ENCODE measurements around the gene FYB2.
A peak's percentile ranks its signal among the peaks of the same experiment; 100 is the strongest.

FYB2 gene

DNA sequence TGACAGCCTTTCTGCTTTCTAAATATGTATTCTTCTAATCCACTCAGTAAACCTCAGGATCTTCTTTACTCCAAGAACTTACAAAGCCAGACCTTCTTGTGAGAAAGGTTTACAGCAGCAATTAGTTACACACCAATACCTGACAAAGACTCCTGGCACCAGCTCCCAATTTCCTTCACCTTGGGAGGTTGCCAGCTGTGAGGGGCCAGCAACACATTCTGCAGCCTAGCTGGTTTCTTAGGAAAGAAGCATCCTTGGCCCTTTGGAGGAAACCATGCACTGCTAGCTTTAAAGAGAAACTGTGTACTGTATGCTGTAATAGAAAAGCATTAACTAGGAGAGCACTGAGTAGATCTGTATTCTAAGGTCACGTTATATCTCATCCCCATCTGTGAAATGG, 10.8 kb downstream of the FYB2 start:
- no peak overlapping the region for H3K27ac ChIP-seq
- TF ChIP-seq, protein P1, sequence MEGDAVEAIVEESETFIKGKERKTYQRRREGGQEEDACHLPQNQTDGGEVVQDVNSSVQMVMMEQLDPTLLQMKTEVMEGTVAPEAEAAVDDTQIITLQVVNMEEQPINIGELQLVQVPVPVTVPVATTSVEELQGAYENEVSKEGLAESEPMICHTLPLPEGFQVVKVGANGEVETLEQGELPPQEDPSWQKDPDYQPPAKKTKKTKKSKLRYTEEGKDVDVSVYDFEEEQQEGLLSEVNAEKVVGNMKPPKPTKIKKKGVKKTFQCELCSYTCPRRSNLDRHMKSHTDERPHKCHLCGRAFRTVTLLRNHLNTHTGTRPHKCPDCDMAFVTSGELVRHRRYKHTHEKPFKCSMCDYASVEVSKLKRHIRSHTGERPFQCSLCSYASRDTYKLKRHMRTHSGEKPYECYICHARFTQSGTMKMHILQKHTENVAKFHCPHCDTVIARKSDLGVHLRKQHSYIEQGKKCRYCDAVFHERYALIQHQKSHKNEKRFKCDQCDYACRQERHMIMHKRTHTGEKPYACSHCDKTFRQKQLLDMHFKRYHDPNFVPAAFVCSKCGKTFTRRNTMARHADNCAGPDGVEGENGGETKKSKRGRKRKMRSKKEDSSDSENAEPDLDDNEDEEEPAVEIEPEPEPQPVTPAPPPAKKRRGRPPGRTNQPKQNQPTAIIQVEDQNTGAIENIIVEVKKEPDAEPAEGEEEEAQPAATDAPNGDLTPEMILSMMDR (IDR thresholded peaks at IDR 0.05): no peak
- TF ChIP-seq ZFX (IDR thresholded peaks at IDR 0.05; ENCODE audit: borderline replicate concordance): no peak

DNA sequence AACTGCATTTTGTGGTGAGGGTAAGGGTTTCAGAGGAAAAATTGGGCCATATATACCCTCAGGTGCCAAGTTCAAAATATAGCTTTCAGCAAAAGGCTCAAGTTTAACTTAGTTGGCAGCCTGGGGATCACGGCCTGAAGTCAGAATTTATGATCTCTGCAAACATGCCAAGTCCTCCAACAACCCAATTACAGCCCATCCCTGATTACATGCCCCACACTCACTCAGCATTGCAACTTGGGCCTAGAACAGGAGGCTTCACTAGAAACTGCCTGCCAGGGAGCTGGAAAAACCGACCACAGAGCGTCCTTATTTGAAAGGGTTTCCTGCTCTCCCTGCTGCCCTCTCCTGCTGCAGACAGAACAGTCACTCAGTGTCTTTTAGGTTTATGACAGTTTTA, 12.4 kb downstream of the FYB2 start:
- TF ChIP-seq, protein P1 (IDR thresholded peaks at IDR 0.05): no peak
- no peak for TF ChIP-seq ZFX (IDR thresholded peaks at IDR 0.05; ENCODE audit: borderline replicate concordance)
- no peak overlapping the region for H3K27ac ChIP-seq

DNA sequence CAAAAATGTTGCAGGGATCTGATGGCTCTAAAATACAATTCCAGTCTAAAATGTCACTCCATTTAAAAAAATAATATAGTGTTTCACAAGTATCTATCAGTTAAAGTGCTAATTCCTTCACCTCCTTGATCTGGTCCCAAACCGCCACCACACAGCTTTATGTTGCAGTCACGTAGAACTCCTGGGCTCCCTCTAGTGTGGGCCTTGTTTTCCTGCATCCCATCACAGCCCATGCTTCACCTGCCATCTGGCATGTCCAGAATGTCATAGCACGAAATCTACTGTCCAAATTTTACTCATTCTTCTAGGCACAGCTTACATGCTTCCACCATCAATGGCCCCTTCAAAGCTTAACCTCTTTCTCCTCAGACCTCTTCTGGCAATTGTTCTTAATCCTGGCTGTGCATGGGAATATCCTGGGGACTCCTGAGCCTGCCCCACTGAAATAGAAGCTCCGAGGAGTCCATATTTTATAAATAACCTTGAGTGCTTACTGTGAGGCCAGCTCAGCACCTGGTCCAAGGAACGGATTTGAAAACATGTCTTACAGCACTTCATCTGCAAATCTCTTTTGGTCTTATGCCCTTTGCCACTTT, 15.5 kb downstream of the FYB2 start:
- no peak overlapping the region for H3K27ac ChIP-seq
- TF ChIP-seq, protein P1 (IDR thresholded peaks at IDR 0.05): peak; percentile 87
- no peak for TF ChIP-seq ZFX (IDR thresholded peaks at IDR 0.05; ENCODE audit: borderline replicate concordance)

DNA sequence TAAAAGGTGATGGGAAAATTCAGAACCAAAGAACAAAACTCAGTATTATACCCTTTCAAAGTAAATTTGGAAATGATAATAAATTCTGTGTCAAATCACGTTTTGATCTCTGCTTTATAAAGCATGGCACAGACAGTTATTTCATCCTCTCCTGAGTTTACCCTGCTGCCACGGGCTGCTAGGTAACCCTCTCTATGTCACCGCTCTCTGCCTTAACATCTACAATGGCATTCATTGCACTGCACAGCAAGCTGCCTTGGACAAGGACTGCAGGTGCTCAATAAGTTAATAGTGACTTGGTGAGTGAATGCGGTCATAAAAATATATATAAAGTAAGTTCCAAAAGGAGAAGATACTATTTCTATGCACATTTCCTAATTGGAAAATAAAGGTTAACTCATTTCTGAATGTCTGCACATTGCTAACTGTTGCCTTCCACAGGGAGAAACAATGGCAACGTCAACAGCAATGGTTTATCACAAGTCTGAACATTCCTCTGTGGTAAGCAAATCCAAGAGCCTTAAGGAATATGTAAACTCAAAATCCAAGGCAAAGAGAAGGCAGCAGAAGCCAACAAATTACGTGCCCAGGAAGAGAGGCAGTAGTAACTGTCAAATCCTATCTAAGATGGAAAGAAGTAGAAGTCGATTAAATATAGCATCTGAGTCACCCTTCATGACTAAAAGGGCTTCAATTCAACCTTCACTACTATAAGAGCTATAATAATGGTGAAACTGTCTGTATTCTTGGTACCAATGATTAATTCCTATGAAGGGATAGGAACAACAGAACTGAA, 19.4 kb downstream of the FYB2 start:
- TF ChIP-seq ZFX (IDR thresholded peaks at IDR 0.05; ENCODE audit: borderline replicate concordance): no peak
- TF ChIP-seq, protein P1 (IDR thresholded peaks at IDR 0.05): no peak

DNA sequence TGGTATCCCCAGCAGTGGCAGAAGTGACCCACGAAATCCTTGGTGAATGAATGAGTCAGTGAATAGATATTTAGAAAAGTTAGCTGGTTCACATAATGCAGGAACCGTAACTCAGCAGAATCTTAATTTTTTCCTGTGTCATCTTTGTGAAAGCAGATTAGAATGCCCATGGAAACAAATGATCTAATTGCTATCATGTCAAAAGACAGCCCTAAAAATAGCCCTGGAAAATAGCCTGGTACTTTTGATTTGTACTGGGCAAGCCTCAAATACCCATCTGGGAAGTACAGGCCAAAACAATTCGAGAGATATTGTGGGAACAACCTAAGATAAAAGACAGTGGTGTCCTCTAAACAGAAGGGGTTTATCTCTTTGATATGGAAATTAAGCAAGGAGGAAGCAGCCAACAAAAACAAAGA, 21.1 kb downstream of the FYB2 start:
- no peak overlapping the region for H3K27ac ChIP-seq
- no peak for TF ChIP-seq ZFX (IDR thresholded peaks at IDR 0.05; ENCODE audit: borderline replicate concordance)
- TF ChIP-seq, protein P1 (IDR thresholded peaks at IDR 0.05): no peak

More for the DNA sequence above, 19.4 kb downstream of the FYB2 start:
- no peak overlapping the region for H3K27ac ChIP-seq

DNA sequence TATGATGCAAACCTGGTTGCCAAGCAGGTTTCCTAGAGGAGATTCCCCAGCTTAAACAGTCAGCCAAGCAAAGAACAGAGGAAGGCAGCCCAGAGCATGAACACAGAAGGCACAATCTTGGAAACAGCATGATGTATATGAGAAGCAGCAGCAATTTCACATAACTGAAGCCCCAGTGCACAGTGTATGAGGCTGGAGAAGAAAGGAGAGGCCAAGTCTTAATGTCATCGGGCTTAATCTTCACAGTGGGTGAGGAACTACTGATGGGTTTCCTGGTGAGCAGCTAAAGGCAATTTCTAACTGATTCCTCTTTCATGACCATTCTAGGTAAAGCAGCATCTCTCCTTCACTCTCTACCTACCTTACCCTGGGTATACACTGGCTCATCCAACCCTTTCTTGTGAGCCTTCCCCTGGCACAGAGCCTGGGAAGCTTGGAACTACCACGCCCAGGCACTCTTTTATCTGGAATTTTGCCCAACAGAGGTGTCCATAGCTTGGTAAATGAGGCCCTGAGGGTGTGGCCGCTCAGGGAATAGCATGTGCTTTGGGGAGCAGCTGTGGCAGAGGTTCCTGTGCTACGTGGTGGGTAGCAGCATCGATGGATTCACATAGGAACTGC, 22.0 kb downstream of the FYB2 start:
- TF ChIP-seq ZFX (IDR thresholded peaks at IDR 0.05; ENCODE audit: borderline replicate concordance): no peak
- TF ChIP-seq, protein P1 (IDR thresholded peaks at IDR 0.05): no peak
- no peak overlapping the region for H3K27ac ChIP-seq

DNA sequence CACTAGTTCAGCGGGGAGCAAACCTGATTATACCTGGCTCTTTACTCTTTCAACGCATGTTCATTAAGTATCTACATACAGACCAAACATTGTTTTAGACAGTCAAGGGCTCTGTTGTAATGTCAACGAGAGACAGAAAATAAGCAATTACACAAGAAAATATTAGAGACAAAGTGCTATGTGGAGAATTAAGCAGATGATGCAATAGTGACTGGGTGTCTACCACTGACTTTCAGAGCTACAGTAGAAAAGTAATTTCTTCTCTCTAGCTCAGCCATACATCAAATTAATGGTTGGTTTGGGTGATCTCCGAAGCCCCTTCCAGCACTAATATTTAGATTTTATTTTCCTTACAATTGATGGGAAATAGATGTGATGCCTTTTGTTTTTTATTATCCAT, 23.3 kb downstream of the FYB2 start:
- TF ChIP-seq, protein P1 (IDR thresholded peaks at IDR 0.05): no peak
- TF ChIP-seq ZFX (IDR thresholded peaks at IDR 0.05; ENCODE audit: borderline replicate concordance): no peak
- H3K27ac ChIP-seq: no peak overlapping the region

All from 22Rv1 (cell line).